CD4-positive, alpha-beta T cell treated with Interferon alpha-2 for 1 hour (primary cell): ENCODE measurements around the gene MEIS1.

Experiments used
- DNase-seq, 2 donors: peaks; one replicate each; pipeline ENCODE4 v3.0.0-alpha.2; 2020 to 2022

Gene MEIS1

GRCh38 chr2:66585587-66585986 lies 150.7 kb downstream of the MEIS1 start:
- DNase-seq = no peak

GRCh38 chr2:66587216-66587615 lies 152.3 kb downstream of the MEIS1 start:
- DNase-seq = no peak

- no peak for DNase-seq
Observed at GRCh38 chr2:66594001-66594400, 159.1 kb downstream of the MEIS1 start.

GRCh38 chr2:66595556-66595955 lies 160.6 kb downstream of the MEIS1 start:
- no peak for DNase-seq

GRCh38 chr2:66596256-66596655 lies 161.3 kb downstream of the MEIS1 start:
- no peak for DNase-seq

- no peak for DNase-seq
Observed at GRCh38 chr2:66601624-66602023, 166.7 kb downstream of the MEIS1 start.

- DNase-seq = no peak
Observed at GRCh38 chr2:66602341-66602740, 167.4 kb downstream of the MEIS1 start.

GRCh38 chr2:66604326-66604725 lies 169.4 kb downstream of the MEIS1 start:
- DNase-seq = no peak

GRCh38 chr2:66604976-66605375 lies 170.1 kb downstream of the MEIS1 start:
- no peak for DNase-seq

GRCh38 chr2:66607152-66607551 lies 172.2 kb downstream of the MEIS1 start:
- DNase-seq = no peak
